Stimulated activated effector memory CD8-positive, alpha-beta T cell treated with anti-CD3 and anti-CD28 coated beads, Interleukin-12 subunit alpha, Interleukin-12 subunit beta, amount 100 ng/mL, for 72 hours (primary cell): ENCODE data around the gene CRTC2.
"Not testable (repeated sequence)": the region's sequence is repeated elsewhere in the genome, so short reads cannot be mapped to it uniquely, and the experiment has no call there.

ENCODE experiments used
- ATAC-seq: fragments of 150-1000 bp; cut with Tn5 transposase; 2 replicates; pipeline ENCODE4 v1.10.0; 2021
- DNase-seq, 2 donors: peaks; one replicate each; pipeline ENCODE4 v3.0.0; 2021 to 2022; ENCODE audit warnings: low spot score in 2 of 2
- H3K27ac Mint-ChIP-seq: one replicate; pipeline ENCODE4 v1.8.0; 2022; ENCODE audit warnings: mild to moderate bottlenecking, mixed read lengths
- H3K36me3 Mint-ChIP-seq: one replicate; pipeline ENCODE4 v1.8.0; 2022; ENCODE audit warnings: mild to moderate bottlenecking, mixed read lengths
- H3K4me1 Mint-ChIP-seq: one replicate; pipeline ENCODE4 v1.8.0; 2022; ENCODE audit warnings: mixed read lengths
- H3K4me3 Mint-ChIP-seq: one replicate; pipeline ENCODE4 v1.8.0; 2022; ENCODE audit warnings: mild to moderate bottlenecking, mixed read lengths
- H3K9me3 Mint-ChIP-seq: one replicate; pipeline ENCODE4 v1.8.0; 2022; ENCODE audit warnings: mixed read lengths

CRTC2 gene

GRCh38 chr1:153958111-153958960, at the start of gene CRTC2:
Gene CRTC2, minus strand, starts transcription at chr1:153958612. Its CDS starts 115 bp downstream, at chr1:153958497.
- Mint-ChIP-seq H3K9me3 (no peaks in the 10 kb centered on the region), H3K4me1 (peaks cover 64% of the 10 kb centered on the region), H3K36me3 (peaks cover 62% of the 10 kb centered on the region), H3K27ac (peak within 1 kb of the TSS; percentile 85), H3K4me3 (peak within 1 kb of the TSS; percentile 83)
- DNase-seq (peak; percentile 84 to 97), ATAC-seq (peak; percentile 93)

- DNase-seq (no peak), ATAC-seq (no peak)
- H3K27ac Mint-ChIP-seq, result no peak overlapping the region
- H3K9me3 Mint-ChIP-seq, result no peaks in the 10 kb centered on the region
- H3K4me3 Mint-ChIP-seq, result no peak overlapping the region
- no peaks in the 10 kb centered on the region for H3K36me3 Mint-ChIP-seq
- H3K4me1 Mint-ChIP-seq, result no peaks in the 10 kb centered on the region
Measured at GRCh38 chr1:154006136-154006535, 47.7 kb upstream of the CRTC2 start.

DNA sequence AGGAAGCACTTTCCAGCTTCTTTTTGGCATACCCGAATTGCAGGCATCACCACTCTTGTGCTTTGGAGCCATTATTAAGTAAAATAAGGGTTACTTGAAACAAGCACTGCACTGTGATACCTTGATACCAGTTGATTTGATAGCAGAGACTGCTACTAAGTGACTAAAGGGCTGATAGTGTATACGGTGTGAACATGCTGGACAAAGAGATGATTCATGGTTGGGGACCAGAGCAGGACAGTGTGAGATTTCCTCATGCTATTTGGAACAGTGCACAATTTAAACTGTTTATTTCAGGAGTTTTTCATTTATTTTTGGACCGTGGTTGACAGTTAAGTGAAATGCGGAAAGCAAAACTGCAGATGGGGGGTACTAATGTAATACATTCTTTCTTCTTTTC, 42.0 kb upstream of the CRTC2 start:
- no peak overlapping the region for H3K27ac Mint-ChIP-seq
- H3K4me3 Mint-ChIP-seq, result no peak overlapping the region
- ATAC-seq, result no peak

GRCh38 chr1:153996882-153997281, 38.5 kb upstream of the CRTC2 start:
- not testable (repeated sequence) for H3K27ac Mint-ChIP-seq, H3K9me3 Mint-ChIP-seq, DNase-seq, ATAC-seq, H3K4me3 Mint-ChIP-seq
- Mint-ChIP-seq H3K36me3 (peaks cover 57% of the 10 kb centered on the region), H3K4me1 (peaks cover 16% of the 10 kb centered on the region)

More for the DNA sequence above, 42.0 kb upstream of the CRTC2 start:
- no peaks in the 10 kb centered on the region for H3K4me1 Mint-ChIP-seq
- H3K36me3 Mint-ChIP-seq, result peaks cover 22% of the 10 kb centered on the region
- H3K9me3 Mint-ChIP-seq, result no peaks in the 10 kb centered on the region
- DNase-seq, result no peak

GRCh38 chr1:153995640-153996039, 37.2 kb upstream of the CRTC2 start:
- H3K9me3 Mint-ChIP-seq, result no peaks in the 10 kb centered on the region
- peak overlapping the region; percentile 23 for H3K27ac Mint-ChIP-seq
- H3K36me3 Mint-ChIP-seq, result peaks cover 70% of the 10 kb centered on the region
- ATAC-seq (no peak), DNase-seq (no peak)
- H3K4me1 Mint-ChIP-seq, result peaks cover 26% of the 10 kb centered on the region
- H3K4me3 Mint-ChIP-seq, result no peak overlapping the region

- Mint-ChIP-seq H3K36me3 (peaks cover 74% of the 10 kb centered on the region), H3K27ac (peak overlapping the region; percentile 23), H3K9me3 (no peaks in the 10 kb centered on the region), H3K4me3 (no peak overlapping the region), H3K4me1 (peaks cover 31% of the 10 kb centered on the region)
- ATAC-seq (no peak), DNase-seq (no peak)
Measured at GRCh38 chr1:153995202-153995601, 36.8 kb upstream of the CRTC2 start.

GRCh38 chr1:153991806-153992205, 33.4 kb upstream of the CRTC2 start:
- peak overlapping the region; percentile 88 for H3K4me3 Mint-ChIP-seq
- peaks cover 70% of the 10 kb centered on the region for H3K36me3 Mint-ChIP-seq
- DNase-seq (no peak), ATAC-seq (no peak)
- H3K4me1 Mint-ChIP-seq, result peaks cover 42% of the 10 kb centered on the region
- H3K27ac Mint-ChIP-seq, result peak overlapping the region; percentile 99
- no peaks in the 10 kb centered on the region for H3K9me3 Mint-ChIP-seq

DNA sequence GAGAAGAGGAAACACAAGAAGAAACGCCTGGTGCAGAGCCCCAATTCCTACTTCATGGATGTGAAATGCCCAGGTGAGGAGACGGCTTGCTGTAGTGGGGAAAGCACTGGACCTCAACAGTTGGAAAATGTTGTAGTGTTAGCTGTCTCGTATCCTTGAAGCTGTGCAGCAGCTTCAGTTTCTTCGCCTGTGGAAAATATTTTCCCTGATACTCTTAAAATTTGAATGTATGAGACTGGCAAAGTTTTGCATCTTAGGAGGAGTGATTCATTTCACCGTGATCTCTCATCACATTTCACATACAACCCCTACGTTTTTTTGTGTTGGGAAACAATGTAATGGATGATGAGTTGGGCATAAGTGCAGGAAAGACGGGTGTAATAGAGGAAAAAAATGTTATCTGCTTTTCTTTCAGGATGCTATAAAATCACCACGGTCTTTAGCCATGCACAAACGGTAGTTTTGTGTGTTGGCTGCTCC, 32.8 kb upstream of the CRTC2 start:
- H3K36me3 Mint-ChIP-seq, result peaks cover 64% of the 10 kb centered on the region
- peaks cover 48% of the 10 kb centered on the region for H3K4me1 Mint-ChIP-seq

DNA sequence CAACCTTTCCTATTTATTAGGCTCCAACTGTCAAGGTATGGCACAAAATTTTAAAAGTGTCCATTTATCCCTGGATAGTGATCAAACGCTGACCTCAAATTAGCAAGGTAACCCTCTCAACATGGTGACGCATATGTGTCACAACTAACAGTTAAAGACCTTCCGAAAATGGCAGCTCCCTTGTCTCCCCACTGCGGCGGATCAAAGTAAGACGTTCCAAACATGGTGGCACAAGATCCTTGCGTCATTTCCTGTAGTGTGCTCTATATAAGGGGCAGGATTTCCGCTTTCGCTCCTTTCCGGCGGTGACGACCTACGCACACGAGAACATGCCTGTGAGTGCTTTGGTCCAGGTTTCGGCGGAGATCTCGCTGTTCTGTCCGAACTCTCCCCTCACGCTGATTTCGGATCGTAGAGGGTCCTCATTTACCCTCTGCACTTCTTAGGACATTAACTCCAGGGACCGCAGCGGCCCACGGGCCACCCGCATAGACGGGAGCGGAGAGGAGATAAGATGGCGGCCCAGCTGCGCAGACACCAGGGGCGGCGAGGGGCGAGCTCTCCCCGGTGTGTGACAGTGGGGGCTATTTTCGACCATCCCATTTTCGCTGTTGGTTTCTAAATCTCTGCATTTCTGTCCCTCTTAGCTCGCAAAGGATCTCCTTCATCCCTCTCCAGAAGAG, 32.2 kb upstream of the CRTC2 start, which contains the start of gene RPS27:
Gene RPS27, plus strand, starts transcription at position 295 of the 683 bp plus-strand sequence. Its CDS starts 35 bp downstream, at position 330.
- peak; percentile 71 to 94 for DNase-seq
- Mint-ChIP-seq H3K4me1 (peaks cover 53% of the 10 kb centered on the region), H3K36me3 (peaks cover 59% of the 10 kb centered on the region), H3K4me3 (peak within 1 kb of the TSS; percentile 88), H3K27ac (peak within 1 kb of the TSS; percentile 99), H3K9me3 (no peaks in the 10 kb centered on the region)
- peak; percentile 95 for ATAC-seq

More for the DNA sequence above, 32.8 kb upstream of the CRTC2 start:
- Mint-ChIP-seq H3K9me3 (no peaks in the 10 kb centered on the region), H3K27ac (peak overlapping the region; percentile 99), H3K4me3 (peak overlapping the region; percentile 88)
- DNase-seq (no peak), ATAC-seq (no peak)

GRCh38 chr1:153987621-153988020, 29.2 kb upstream of the CRTC2 start:
- ATAC-seq, result no peak
- peaks cover 56% of the 10 kb centered on the region for H3K4me1 Mint-ChIP-seq
- H3K9me3 Mint-ChIP-seq, result no peaks in the 10 kb centered on the region
- H3K36me3 Mint-ChIP-seq, result peaks cover 34% of the 10 kb centered on the region
- no peak for DNase-seq
- peak overlapping the region; percentile 80 for H3K27ac Mint-ChIP-seq
- H3K4me3 Mint-ChIP-seq, result no peak overlapping the region

DNA sequence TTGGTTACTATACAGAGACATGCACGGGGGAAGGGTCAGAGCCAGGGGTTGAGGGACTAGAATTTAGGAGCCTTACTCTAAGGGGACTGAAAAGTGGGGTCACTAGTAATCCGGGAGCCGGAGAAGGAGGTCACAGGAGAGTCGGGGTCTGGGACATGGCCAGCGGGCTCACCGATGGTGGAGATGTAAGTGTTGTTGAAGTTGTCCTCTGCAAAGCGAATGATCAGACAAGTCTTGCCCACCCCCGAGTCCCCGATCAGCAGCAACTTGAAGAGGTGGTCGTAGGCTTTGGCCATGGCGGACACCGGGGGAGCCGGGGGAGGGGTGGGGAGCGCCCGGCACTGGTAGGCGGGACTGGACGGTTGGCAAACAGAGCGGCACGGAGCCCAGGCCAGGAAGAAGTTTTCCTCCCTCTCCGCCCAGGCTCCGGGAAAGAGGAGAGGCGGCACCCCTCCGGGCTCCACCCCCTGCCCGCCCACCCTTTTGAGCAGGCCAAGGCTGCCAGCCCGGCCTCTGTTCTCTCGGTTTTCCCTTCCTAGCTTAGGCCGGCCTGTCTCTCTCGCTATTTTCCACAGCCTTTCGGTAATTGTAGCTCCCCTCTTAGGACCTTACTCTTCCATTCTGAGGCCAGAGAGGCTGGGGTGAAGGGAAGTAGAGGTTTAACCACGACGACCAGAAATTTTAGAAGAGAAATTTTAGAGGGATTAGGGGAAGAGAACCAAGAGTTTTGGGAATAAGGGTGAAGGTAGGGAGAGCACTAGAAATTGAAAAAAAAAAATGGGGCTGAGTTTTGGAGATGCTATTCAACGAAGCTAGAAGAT, 27.7 kb upstream of the CRTC2 start, which contains the start of gene RAB13:
Gene RAB13, minus strand, starts transcription at position 399 of the 821 bp plus-strand sequence. Its CDS starts 103 bp downstream, at position 296.
- peaks cover 43% of the 10 kb centered on the region for H3K4me1 Mint-ChIP-seq
- no peak for ATAC-seq
- H3K9me3 Mint-ChIP-seq, result no peaks in the 10 kb centered on the region
- H3K27ac Mint-ChIP-seq, result peak within 1 kb of the TSS; percentile 84
- DNase-seq, result no peak
- peaks cover 19% of the 10 kb centered on the region for H3K36me3 Mint-ChIP-seq
- peak within 1 kb of the TSS; percentile 61 for H3K4me3 Mint-ChIP-seq

DNA sequence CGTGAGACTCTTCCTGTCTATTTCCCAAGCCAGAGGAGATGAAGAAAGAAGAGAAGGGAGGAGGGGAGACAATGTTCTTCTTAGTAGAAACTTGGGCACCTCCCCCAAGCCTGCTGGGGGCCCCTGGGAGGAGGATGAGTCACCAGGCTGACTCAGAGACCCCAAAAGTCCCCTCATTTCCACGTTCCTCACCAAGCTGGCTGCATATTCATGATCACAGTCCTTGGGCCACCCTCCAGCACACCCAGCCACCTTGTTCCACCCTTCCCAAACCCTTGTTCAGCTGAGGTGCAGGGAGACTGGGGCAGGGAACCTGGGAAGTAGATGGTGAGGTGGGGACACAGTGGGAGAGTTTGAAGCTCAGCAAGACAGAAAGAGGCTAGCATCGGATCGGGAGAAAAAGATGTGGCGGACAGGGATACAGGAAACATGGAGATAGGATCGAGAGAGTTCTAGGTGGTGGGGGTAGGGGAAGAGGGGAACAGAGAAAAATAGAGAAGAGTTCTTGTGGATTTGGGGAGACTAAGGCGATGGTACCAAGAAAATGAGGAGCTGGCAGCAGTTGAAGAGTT, 27.0 kb upstream of the CRTC2 start:
- Mint-ChIP-seq H3K4me1 (peaks cover 38% of the 10 kb centered on the region), H3K36me3 (peaks cover 12% of the 10 kb centered on the region), H3K9me3 (no peaks in the 10 kb centered on the region), H3K27ac (peak overlapping the region; percentile 84), H3K4me3 (peak overlapping the region; percentile 61)
- peak; percentile 71 for ATAC-seq
- no peak for DNase-seq

GRCh38 chr1:153984123-153984894, 25.9 kb upstream of the CRTC2 start:
- H3K4me1 Mint-ChIP-seq, result peaks cover 29% of the 10 kb centered on the region
- H3K4me3 Mint-ChIP-seq, result no peak overlapping the region
- H3K9me3 Mint-ChIP-seq, result no peaks in the 10 kb centered on the region
- peaks cover 6% of the 10 kb centered on the region for H3K36me3 Mint-ChIP-seq
- no peak for ATAC-seq
- DNase-seq, result no peak
- peak overlapping the region; percentile 9 for H3K27ac Mint-ChIP-seq

DNA sequence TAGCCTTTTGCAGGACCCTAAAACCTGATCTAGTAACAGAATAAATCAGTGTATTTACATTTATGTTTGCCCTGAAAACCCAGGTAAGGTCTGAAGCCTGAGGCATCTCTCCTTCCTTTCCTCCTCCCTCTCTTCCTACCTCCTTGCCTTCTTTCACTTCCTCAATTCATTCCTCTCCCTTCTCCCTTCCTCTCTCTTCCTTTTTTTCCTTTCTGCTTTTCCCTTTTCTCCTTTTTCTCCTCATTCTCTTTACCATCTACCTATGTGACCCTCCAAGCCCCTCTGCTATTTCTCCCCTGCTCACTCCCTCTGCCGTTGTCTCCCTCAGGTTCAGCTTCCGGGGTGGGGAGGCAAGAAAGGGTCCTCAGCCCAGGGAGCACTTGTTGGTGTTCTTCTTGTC, 23.3 kb upstream of the CRTC2 start:
- not testable (repeated sequence) for DNase-seq

More for the DNA sequence above, 23.3 kb upstream of the CRTC2 start:
- not testable (repeated sequence) for H3K4me3 Mint-ChIP-seq, ATAC-seq, H3K9me3 Mint-ChIP-seq, H3K36me3 Mint-ChIP-seq
- Mint-ChIP-seq H3K27ac (peak overlapping the region; percentile 62), H3K4me1 (peaks cover 36% of the 10 kb centered on the region)
